H9 (cell line): ENCODE measurements around the gene GNAS-AS1. TPM values are rescaled to one million over a fixed set of nuclear protein-coding genes. Genes with fewer than 3 reads are reported as not detected.
A peak's percentile ranks its signal among the peaks of the same experiment; 100 is the strongest.

ENCODE experiments used
- DNase-seq: peaks from one replicate; pipeline ENCODE4 v3.0.0-alpha.2; 2017
- H2AFZ ChIP-seq: one replicate; pipeline ENCODE4 v1.6.1; 2013; ENCODE audit warnings: mild to moderate bottlenecking, low read length, control low read depth, moderate library complexity
- H2AK5ac ChIP-seq: 2 replicates; pipeline ENCODE4 v1.6.1; 2013; ENCODE audit warnings: low read length, control low read depth, mixed read lengths; ENCODE audit not compliant: insufficient read length
- H2BK120ac ChIP-seq: one replicate; pipeline ENCODE4 v1.6.1; 2013; ENCODE audit warnings: low read depth, mild to moderate bottlenecking, low read length, control low read depth, inconsistent platforms; ENCODE audit not compliant: poor library complexity, severe bottlenecking
- H2BK12ac ChIP-seq: 2 replicates; pipeline ENCODE4 v1.6.1; 2013; ENCODE audit warnings: low read length, control low read depth, mixed read lengths, low read depth; ENCODE audit not compliant: insufficient read length
- H2BK15ac ChIP-seq: 2 replicates; pipeline ENCODE4 v1.6.1; 2013; ENCODE audit warnings: low read depth, low read length, control low read depth
- H2BK20ac ChIP-seq: one replicate; pipeline ENCODE4 v1.6.1; 2013; ENCODE audit warnings: low read depth, mild to moderate bottlenecking, low read length, control low read depth, inconsistent platforms; ENCODE audit not compliant: poor library complexity, severe bottlenecking
- H2BK5ac ChIP-seq: 2 replicates; pipeline ENCODE4 v1.6.1; 2013; ENCODE audit warnings: low read length, control low read depth, mixed read lengths; ENCODE audit not compliant: insufficient read length
- H3K14ac ChIP-seq: 2 replicates; pipeline ENCODE4 v1.6.1; 2013; ENCODE audit warnings: low read length, control low read depth; ENCODE audit not compliant: insufficient read depth
- H3K18ac ChIP-seq: 2 replicates; pipeline ENCODE4 v1.6.1; 2013; ENCODE audit warnings: low read depth, mild to moderate bottlenecking, mixed read lengths, low read length, control low read depth; ENCODE audit not compliant: insufficient read length
- H3K23ac ChIP-seq: 2 replicates; pipeline ENCODE4 v1.6.1; 2013; ENCODE audit warnings: low read length, control low read depth, mixed read lengths, low read depth; ENCODE audit not compliant: insufficient read length
- H3K23me2 ChIP-seq: 2 replicates; pipeline ENCODE4 v1.6.1; 2013; ENCODE audit warnings: low read depth, mild to moderate bottlenecking, mixed read lengths, low read length, control low read depth; ENCODE audit not compliant: insufficient read length, poor library complexity, severe bottlenecking
- H3K27ac ChIP-seq: 2 replicates; pipeline ENCODE4 v1.5.1; 2013; ENCODE audit warnings: low read length, control low read depth, mixed read lengths, low read depth; ENCODE audit not compliant: insufficient read length
- H3K27me3 ChIP-seq: 2 replicates; pipeline ENCODE4 v1.6.1; 2013; ENCODE audit warnings: low read length, control low read depth, inconsistent platforms; ENCODE audit not compliant: insufficient read depth
- H3K4ac ChIP-seq: 2 replicates; pipeline ENCODE4 v1.6.1; 2013; ENCODE audit warnings: low read depth, mild to moderate bottlenecking, control low read depth, inconsistent platforms, low read length, moderate library complexity
- H3K4me1 ChIP-seq: 2 replicates; pipeline ENCODE4 v1.6.1; 2013; ENCODE audit warnings: low read length, control low read depth, inconsistent platforms; ENCODE audit not compliant: insufficient read depth
- H3K4me2 ChIP-seq: 2 replicates; pipeline ENCODE4 v1.6.1; 2013; ENCODE audit warnings: low read length, control low read depth, mixed read lengths; ENCODE audit not compliant: insufficient read length, insufficient read depth
- H3K56ac ChIP-seq: 2 replicates; pipeline ENCODE4 v1.6.1; 2013; ENCODE audit warnings: low read depth, mild to moderate bottlenecking, mixed read lengths, low read length, control low read depth; ENCODE audit not compliant: insufficient read length
- H3K79me1 ChIP-seq: 2 replicates; pipeline ENCODE4 v1.6.1; 2013; ENCODE audit warnings: low read depth, mild to moderate bottlenecking, moderate library complexity, low read length, control low read depth, inconsistent platforms; ENCODE audit not compliant: insufficient read depth, poor library complexity, severe bottlenecking
- H3K79me2 ChIP-seq: 2 replicates; pipeline ENCODE4 v1.6.1; 2013; ENCODE audit warnings: low read length, control low read depth, inconsistent platforms; ENCODE audit not compliant: insufficient read depth
- H3K9ac ChIP-seq: 2 replicates; pipeline ENCODE4 v1.6.1; 2013; ENCODE audit warnings: low read length, control low read depth, mixed read lengths; ENCODE audit not compliant: insufficient read length; ENCODE audit errors: extremely low read depth
- H3K9me3 ChIP-seq: one replicate; pipeline ENCODE4 v1.6.1; 2013; ENCODE audit warnings: low read depth, low read length, inconsistent platforms; ENCODE audit not compliant: control insufficient read depth
- H3T11ph ChIP-seq: one replicate; pipeline ENCODE4 v1.6.1; 2013; ENCODE audit warnings: mild to moderate bottlenecking, low read length, control low read depth, inconsistent platforms
- H4K20me1 ChIP-seq: one replicate; pipeline ENCODE4 v1.6.1; 2013; ENCODE audit not compliant: control insufficient read depth, insufficient read length, insufficient read depth
- H4K5ac ChIP-seq: 2 replicates; pipeline ENCODE4 v1.6.1; 2013; ENCODE audit warnings: low read depth, mild to moderate bottlenecking, mixed read lengths, low read length, control low read depth; ENCODE audit not compliant: insufficient read length
- H4K8ac ChIP-seq: replicated peaks from 2 replicates; pipeline ENCODE4 v1.6.1; 2013; ENCODE audit warnings: low read length, control low read depth, mixed read lengths, low read depth; ENCODE audit not compliant: insufficient read length
- H4K91ac ChIP-seq: 2 replicates; pipeline ENCODE4 v1.6.1; 2013; ENCODE audit warnings: low read depth, mild to moderate bottlenecking, moderate library complexity, mixed read lengths, low read length, control low read depth; ENCODE audit not compliant: insufficient read length
- H3K27ac Mint-ChIP-seq, 3 experiments: 2 replicates in 2 of 3; 3 replicates in 1 of 3; pipeline ENCODE4 v1.8.0; 2020 to 2021; ENCODE audit warnings: mixed read lengths in 3 of 3, mild to moderate bottlenecking in 1 of 3, moderate library complexity in 1 of 3
- H3K27me3 Mint-ChIP-seq: 2 replicates; pipeline ENCODE4 v1.8.0; 2021; ENCODE audit warnings: low read depth, mild to moderate bottlenecking, moderate library complexity, mixed read lengths
- H3K36me3 Mint-ChIP-seq, 3 experiments: 2 replicates in 2 of 3; 3 replicates in 1 of 3; pipeline ENCODE4 v1.8.0; 2020 to 2021; ENCODE audit warnings: low read depth in 3 of 3, mixed read lengths in 3 of 3; ENCODE audit not compliant: insufficient read depth in 1 of 3
- H3K4me1 Mint-ChIP-seq, 2 experiments: 2 replicates each; pipeline ENCODE4 v1.8.0; 2020; ENCODE audit warnings: mixed read lengths in 2 of 2
- H3K4me3 Mint-ChIP-seq, 2 experiments: 2 replicates in 1 of 2; 3 replicates in 1 of 2; pipeline ENCODE4 v1.8.0; 2020 to 2021; ENCODE audit warnings: mild to moderate bottlenecking in 2 of 2, mixed read lengths in 2 of 2, moderate library complexity in 1 of 2
- H3K9me3 Mint-ChIP-seq, 2 experiments: 2 replicates in 1 of 2; 3 replicates in 1 of 2; pipeline ENCODE4 v1.8.0; 2020; ENCODE audit warnings: mild to moderate bottlenecking in 2 of 2, mixed read lengths in 2 of 2, moderate library complexity in 1 of 2
- WGBS: extraction: QIAGEN DNeasy Blood & Tissue Kit; methylation state at CpG from one replicate; pipeline ENCODE4 v1.1.7; 2013; ENCODE audit warnings: missing lambda C conversion rate, low lambda C conversion rate, mixed read lengths; ENCODE audit not compliant: insufficient read length; ENCODE audit errors: extremely low coverage; 5-methylcytosine and 5-hydroxymethylcytosine counted together
- total RNA-seq: library from RNA; stranded (reverse); gene quantifications from 2 replicates; pipeline ENCODE4 v1.2.1, GENCODE V29; 2021
- TF ChIP-seq, protein P1 (sequence below): fragments of 200-600 bp; sonication (generic); conservative IDR thresholded peaks from 3 replicates; pipeline ENCODE4 v1.8.0; 2021; ENCODE audit warnings: antibody characterized with exemption, mild to moderate bottlenecking

Gene GNAS-AS1
- total RNA-seq, 1 experiment from 2014 or later: 11.3 TPM

DNA sequence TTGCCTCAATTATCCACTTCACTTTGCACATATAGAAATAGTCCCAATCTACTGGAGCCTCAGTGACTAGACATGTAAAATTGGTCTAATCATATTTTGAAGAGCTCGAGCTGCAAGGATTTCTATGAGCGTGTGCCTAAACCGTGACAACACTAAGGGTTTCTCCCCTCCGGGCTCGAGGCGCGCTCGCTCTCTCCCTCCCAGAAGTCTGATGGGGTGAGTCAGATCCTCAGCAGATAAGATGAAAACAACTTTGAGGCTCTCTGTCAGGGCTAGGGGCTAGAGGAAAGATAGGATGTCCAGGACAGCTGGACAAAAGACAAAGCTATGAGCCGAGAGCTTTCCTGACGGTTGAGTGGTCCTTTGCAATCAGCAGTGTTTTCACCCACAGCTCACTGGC is 16.8 kb downstream of the GNAS-AS1 start:
- no peak overlapping the region for H3K4me3 Mint-ChIP-seq
- Histone ChIP-seq H3K27ac (no peak overlapping the region), H2AK5ac (no peak overlapping the region), H3K14ac (no peak overlapping the region), H2BK15ac (0 out of 2 replicates have a peak overlapping the region, but pooled peaks have one; percentile 54), H4K8ac (peak overlapping the region; percentile 53), H3K4me1 (no peaks in the 10 kb centered on the region), H2BK20ac (no peak overlapping the region), H3K4me2 (no peak overlapping the region), H3K18ac (no peak overlapping the region), H3K4ac (no peak overlapping the region), H2BK5ac (no peak overlapping the region), H2BK12ac (no peak overlapping the region), H3K79me1 (peaks cover 6% of the 10 kb centered on the region), H3K79me2 (peaks cover 53% of the 10 kb centered on the region; the same call in 1 of the 2 replicates), H3K9me3 (no peaks in the 10 kb centered on the region), H2BK120ac (no peak overlapping the region), H3K9ac (no peak overlapping the region), H3K27me3 (no peaks in the 10 kb centered on the region), H4K91ac (no peak overlapping the region), H3K23ac (no peak overlapping the region), H3T11ph (no peak overlapping the region), H4K20me1 (peaks cover 8% of the 10 kb centered on the region), H2AFZ (no peak overlapping the region), H3K56ac (no peak overlapping the region), H3K23me2 (no peaks in the 10 kb centered on the region), H4K5ac (no peak overlapping the region)
- peaks cover 3 to 8% of the 10 kb centered on the region in 2 experiments; a peak in 3 of 5 replicates for H3K9me3 Mint-ChIP-seq
- peaks cover 39 to 72% (median 61%) of the 10 kb centered on the region in 3 experiments for H3K36me3 Mint-ChIP-seq
- TF ChIP-seq, protein P1, sequence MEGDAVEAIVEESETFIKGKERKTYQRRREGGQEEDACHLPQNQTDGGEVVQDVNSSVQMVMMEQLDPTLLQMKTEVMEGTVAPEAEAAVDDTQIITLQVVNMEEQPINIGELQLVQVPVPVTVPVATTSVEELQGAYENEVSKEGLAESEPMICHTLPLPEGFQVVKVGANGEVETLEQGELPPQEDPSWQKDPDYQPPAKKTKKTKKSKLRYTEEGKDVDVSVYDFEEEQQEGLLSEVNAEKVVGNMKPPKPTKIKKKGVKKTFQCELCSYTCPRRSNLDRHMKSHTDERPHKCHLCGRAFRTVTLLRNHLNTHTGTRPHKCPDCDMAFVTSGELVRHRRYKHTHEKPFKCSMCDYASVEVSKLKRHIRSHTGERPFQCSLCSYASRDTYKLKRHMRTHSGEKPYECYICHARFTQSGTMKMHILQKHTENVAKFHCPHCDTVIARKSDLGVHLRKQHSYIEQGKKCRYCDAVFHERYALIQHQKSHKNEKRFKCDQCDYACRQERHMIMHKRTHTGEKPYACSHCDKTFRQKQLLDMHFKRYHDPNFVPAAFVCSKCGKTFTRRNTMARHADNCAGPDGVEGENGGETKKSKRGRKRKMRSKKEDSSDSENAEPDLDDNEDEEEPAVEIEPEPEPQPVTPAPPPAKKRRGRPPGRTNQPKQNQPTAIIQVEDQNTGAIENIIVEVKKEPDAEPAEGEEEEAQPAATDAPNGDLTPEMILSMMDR: no peak
- H3K4me1 Mint-ChIP-seq: peaks cover 2 to 9% of the 10 kb centered on the region in 2 experiments; a peak in 3 of 4 replicates
- 0 out of 7 replicates have a peak overlapping the region, but pooled peaks of 1 of the 3 experiments have one; percentile 45 for H3K27ac Mint-ChIP-seq
- WGBS: no CpG with 5 or more reads among the region's 10 CpGs
- no peak for DNase-seq
- H3K27me3 Mint-ChIP-seq: peaks cover 9% of the 10 kb centered on the region
